HTR-8/SVneo (cell line): Measurements from ENCODE around the gene OR9A4.

Source experiments
- DNase-seq: peaks from one replicate; pipeline ENCODE4 v3.0.0; 2011; ENCODE audit warnings: low spot score, mixed read lengths; ENCODE audit not compliant: insufficient read length
- FAIRE-seq: peaks from 2 replicates; lab custom pipeline; 2011; peaks lifted over from hg19 to GRCh38; lab: Jason Lieb, UNC

OR9A4 gene

DNA sequence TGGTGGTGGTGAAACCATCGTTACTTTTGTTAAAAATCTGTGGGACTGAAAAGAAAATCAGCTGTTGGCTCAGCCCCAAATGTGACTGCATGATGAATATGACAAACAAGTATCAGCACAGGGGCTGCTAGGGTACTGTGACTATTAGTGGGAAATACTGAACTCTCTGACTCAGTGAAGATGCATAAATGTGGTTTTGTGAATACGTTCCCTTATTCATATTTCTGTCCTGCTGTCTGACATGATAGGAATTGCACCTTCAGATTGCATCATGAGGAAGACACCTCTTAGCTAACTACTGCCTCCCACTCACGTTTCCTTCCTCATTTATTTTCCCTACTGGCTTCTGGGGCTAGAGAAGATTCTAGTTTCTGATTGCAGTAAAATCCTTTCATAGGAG lies 29.2 kb downstream of the OR9A4 start:
- DNase-seq (no peak), FAIRE-seq (no peak)

DNA sequence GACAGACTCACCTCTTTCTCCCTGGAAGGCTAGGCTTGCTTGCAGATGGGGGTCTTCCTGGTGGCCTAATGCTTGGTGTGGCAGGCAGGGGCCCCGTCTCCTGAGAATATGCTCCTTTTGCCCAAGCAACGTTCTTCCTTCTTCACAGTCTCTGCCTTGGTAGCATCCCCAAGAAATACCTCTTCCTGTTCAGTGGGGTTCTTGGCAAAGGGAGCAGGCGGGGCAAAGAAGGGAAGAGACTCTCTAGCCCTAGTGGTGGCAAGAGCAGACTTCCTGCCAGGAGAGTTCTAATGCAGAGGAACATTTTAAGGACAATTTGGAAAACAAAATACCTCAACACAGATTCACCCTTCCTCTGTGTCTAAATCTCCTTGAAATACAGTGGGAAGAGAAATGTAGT lies 30.6 kb downstream of the OR9A4 start, which contains the start of gene CLEC5A:
Gene CLEC5A (minus strand): TSS at position 179 of the 400 bp plus-strand sequence. CDS start 682 bp downstream, outside the sequence.
- FAIRE-seq: no peak
- no peak for DNase-seq

DNA sequence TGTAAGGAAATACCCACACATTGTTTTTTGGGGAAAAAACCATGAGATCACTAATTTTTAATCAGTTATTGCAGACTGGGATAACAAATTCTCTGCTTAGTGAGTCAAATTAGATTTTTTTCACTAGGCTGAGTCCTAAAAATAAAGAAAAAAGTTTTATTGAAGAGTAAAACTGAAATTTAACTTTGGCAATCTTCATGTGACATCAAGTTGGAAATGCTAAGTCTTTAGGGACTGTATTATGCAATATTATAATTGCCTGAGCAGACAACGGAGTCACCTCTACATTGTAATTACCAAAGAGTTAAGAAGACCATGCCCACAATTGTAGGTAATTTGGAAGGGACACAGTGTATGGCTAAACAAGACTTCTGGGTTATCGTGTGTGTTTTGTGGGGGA lies 32.8 kb downstream of the OR9A4 start:
- no peak for FAIRE-seq
- DNase-seq: no peak

DNA sequence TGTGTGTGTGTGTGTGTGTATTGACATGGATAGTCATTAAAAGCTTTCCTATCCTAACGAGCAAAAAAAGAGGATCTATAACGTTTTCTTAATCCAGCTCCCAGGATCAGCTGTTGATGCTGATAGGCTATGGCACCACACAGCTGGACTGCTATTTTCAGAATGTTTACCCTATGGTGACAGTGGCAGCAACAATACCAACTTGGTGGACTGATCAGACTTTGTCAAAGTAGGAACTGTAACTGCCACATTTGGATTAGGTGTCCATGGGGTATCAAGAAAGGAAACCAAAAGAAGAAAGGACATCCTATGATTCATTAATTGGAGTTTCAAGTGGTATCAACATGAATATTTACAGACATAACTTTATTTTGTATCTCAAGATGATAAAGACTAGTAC lies 33.3 kb downstream of the OR9A4 start:
- FAIRE-seq (no peak), DNase-seq (no peak)

DNA sequence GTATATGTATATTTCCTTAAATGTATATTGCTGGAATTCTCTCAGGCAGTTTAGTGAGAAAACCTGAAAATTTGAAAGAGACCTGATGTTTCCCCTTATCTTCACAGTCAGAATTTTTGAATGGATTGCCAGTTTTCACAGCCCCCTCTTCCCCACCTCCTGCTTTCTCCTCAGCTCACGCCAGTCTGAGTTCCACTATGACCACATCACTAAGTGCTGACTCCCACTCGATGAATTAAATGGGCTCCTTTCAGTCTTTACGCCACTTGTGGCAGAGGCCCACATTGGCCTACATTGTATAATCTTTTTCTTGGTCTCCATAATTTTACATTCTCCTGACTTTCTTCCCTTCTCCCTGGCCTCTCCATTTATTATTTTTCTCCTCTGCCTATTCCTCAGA lies 33.7 kb downstream of the OR9A4 start:
- DNase-seq (no peak), FAIRE-seq (no peak)

DNA sequence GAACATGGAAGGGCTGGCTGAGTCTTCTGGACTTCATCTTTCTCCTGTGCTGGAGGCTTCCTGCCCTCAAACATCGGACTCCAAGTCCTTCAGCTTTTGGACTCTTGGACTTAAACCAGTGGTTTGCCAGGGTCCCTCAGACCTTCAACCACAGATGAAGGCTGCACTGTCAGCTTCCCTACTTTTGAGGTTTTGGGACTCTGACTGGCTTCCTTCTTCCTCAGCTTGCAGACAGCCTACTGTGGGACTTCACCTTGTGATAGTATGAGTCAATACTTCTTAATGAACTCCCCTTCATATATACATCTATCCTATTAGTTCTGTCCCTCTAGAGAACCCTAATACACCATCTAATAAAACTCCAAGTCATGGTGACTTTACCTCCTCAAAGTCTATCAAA lies 34.6 kb downstream of the OR9A4 start:
- no peak for FAIRE-seq
- no peak for DNase-seq

DNA sequence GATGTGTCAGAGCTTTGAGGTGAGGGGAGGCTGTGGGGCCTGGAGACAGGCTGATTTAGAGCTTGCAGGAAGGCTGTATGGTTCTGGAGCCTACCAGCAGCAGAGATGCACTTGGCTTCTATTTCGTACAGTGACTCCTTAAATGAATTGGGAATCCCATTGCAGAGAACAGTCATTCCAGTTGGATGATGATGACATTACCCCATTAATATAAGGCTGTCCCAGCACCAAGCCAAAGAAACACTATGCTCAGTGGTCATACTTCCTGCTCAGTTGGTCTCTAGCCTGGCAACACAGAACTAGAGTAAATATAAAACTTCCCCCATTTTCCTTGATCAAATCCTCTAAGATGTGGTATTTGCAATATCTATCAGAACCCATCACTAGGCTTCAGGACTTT lies 36.3 kb downstream of the OR9A4 start:
- no peak for FAIRE-seq
- DNase-seq: no peak

DNA sequence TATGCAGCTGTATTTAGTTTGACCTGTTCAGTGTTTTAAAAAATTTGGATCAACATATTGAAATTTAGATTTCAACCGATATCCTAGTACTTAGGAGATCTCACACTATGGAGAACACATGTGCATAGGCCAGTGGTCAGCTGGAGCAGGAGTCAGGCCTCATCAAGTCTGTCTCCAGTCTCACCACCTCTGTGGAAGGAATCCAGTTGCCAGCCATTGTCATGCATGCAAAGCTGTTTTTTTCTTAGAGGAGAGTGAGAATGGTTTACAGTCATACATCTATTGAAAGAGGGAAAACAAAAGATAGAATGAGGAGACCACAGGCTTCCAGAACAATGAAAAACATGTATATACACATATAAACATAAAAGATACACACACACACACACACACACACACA lies 38.1 kb downstream of the OR9A4 start:
- FAIRE-seq (no peak), DNase-seq (no peak)

DNA sequence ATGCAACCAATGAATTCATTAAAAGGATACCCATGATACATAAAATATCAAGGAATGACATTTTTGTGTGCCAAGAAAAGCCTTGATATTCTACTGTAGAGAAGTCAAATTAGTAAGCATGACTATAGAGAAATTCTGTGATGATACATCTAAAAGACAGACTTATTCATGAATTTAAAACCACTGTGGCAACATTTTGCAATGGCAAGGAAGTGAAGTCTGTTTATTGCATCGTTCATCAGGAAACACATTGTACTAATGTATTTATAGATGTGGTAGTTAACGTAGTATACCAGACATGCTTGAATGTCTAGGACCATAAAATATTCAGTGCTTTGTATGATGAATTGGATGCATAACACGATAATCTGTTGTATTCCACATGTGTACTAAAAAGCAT lies 39.9 kb downstream of the OR9A4 start:
- no peak for FAIRE-seq
- no peak for DNase-seq

DNA sequence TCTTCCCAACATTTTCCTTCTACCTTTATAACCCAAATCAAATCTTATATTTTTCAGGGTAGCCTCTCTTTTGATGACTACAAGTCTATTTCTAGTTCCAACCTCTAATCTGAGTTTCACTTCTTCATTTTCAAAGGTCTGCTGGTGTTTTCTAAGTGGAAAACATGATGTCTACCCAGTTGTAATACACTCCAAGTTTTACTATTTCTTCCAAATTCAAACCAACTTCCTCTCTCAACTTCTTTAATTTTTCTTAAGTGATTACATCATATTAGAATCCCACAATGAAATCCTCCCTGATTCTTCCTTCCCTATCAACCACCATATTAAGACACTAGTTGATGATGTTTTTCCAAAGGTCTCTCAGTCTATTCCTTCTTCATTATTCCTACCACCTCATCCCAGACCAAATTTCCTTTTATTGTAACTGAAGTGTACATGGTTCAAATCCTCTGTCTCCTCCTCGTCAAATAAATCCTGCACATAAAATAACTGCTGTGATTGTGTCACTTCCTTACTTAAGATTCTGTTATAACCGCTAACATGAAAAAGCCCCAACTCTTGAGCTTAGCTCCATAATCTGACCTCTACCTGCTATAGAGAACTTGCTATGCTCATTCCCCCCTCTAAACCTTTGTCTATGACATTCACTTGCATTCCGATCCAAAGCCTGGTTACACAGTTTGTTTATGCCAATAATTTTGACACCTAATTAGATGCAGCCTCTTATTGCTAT lies 44.7 kb downstream of the OR9A4 start:
- no peak for FAIRE-seq
- DNase-seq: no peak
